Transverse colon (tissue), 4 donors: Measurements from ENCODE around the gene PBX2. TPM values are rescaled to one million over a fixed set of nuclear protein-coding genes. Genes with fewer than 3 reads are reported as not detected.

Source experiments
- DNase-seq: peaks from one replicate; pipeline ENCODE4 v3.0.0-alpha.2; 2019
- H3K27ac ChIP-seq, 4 donors: fragments of 200-600 bp; sonication (generic); 2 replicates each; pipeline ENCODE4 v1.5.1; 2016 to 2018; ENCODE audit warnings: inconsistent platforms in 4 of 4
- H3K27me3 ChIP-seq: fragments of 200-600 bp; sonication (generic); 2 replicates; pipeline ENCODE4 v1.5.1; 2017; ENCODE audit warnings: inconsistent platforms
- H3K36me3 ChIP-seq, 4 donors: fragments of 200-600 bp; sonication (generic); 2 replicates each; pipeline ENCODE4 v1.5.1; 2017 to 2019; ENCODE audit warnings: inconsistent platforms in 4 of 4
- H3K4me1 ChIP-seq, 4 donors: fragments of 200-600 bp; sonication (generic); 2 replicates each; pipeline ENCODE4 v1.5.1; 2017 to 2020; ENCODE audit warnings: inconsistent platforms in 4 of 4
- H3K4me3 ChIP-seq, 4 donors: fragments of 200-600 bp; sonication (generic); 1 replicate in 1 of 4; 2 replicates in 3 of 4; pipeline versions ENCODE4 v1.5.1 to v1.6.1; 2017 to 2019; ENCODE audit warnings: inconsistent platforms in 4 of 4
- H3K9me3 ChIP-seq, 2 donors: fragments of 200-600 bp; sonication (generic); 2 replicates each; pipeline ENCODE4 v1.5.1; 2017 to 2019; ENCODE audit warnings: inconsistent platforms in 2 of 2
- EP300 ChIP-seq: sonication (generic); formaldehyde crosslinking; IDR thresholded peaks from one replicate; pipeline ENCODE4 v1.6.1; 2017; ENCODE audit warnings: antibody characterized with exemption, low read depth
- POLR2A ChIP-seq: fragments of 450-650 bp; IDR thresholded peaks from one replicate; pipeline ENCODE4 v1.6.1; 2016; ENCODE audit warnings: antibody characterized with exemption, mild to moderate bottlenecking, moderate library complexity
- POLR2AphosphoS5 ChIP-seq, 3 donors: sonication (generic); formaldehyde crosslinking; IDR thresholded peaks; one replicate each; pipeline ENCODE4 v1.6.1; 2016; ENCODE audit warnings: antibody characterized with exemption in 3 of 3
- WGBS, 2 donors: methylation state at CpG; one replicate each; pipeline ENCODE4 v1.1.5; 2018; ENCODE audit warnings: low coverage in 1 of 2; 5-methylcytosine and 5-hydroxymethylcytosine counted together
- in situ Hi-C, 4 donors: fragments of 200-750 bp; cut with MboI; loops; one replicate each; pipeline versions ENCODE4 v1.15.0 to v1.15.1; 2017; ENCODE audit warnings: low sequenced_read_pairs in 3 of 4, low pct_ligation_motif_present in 1 of 4, low pct_unique_long_range_greater_than_20kb in 1 of 4
- intact Hi-C: fragments of 100-400 bp; cut with DNase I; formaldehyde crosslinking; loops from one replicate; pipeline ENCODE4 v1.15.1; 2023; ENCODE audit warnings: low total_unique reads
- total RNA-seq, 4 donors: library from RNA; depleted of rRNA; stranded (reverse); fragments of >200 nt; gene quantifications; one replicate each; pipeline ENCODE4 v1.1.0, GENCODE V29; 2016
- TF ChIP-seq, protein P1 (sequence below), 5 experiments: fragments of 200-600 bp in 3 of 5; fragments of 450-650 bp in 2 of 5; sonication (generic) in 3 of 5; IDR thresholded peaks; 1 replicate in 2 of 5; 2 replicates in 3 of 5; pipeline ENCODE4 v1.5.1; 2016 to 2017; ENCODE audit warnings: antibody characterized with exemption in 5 of 5, inconsistent platforms in 3 of 5, mild to moderate bottlenecking in 2 of 5, moderate library complexity in 1 of 5

The PBX2 gene
- total RNA-seq, 4 donors from 2014 or later: 34.4 to 87.5 (median 41.3) TPM

DNA sequence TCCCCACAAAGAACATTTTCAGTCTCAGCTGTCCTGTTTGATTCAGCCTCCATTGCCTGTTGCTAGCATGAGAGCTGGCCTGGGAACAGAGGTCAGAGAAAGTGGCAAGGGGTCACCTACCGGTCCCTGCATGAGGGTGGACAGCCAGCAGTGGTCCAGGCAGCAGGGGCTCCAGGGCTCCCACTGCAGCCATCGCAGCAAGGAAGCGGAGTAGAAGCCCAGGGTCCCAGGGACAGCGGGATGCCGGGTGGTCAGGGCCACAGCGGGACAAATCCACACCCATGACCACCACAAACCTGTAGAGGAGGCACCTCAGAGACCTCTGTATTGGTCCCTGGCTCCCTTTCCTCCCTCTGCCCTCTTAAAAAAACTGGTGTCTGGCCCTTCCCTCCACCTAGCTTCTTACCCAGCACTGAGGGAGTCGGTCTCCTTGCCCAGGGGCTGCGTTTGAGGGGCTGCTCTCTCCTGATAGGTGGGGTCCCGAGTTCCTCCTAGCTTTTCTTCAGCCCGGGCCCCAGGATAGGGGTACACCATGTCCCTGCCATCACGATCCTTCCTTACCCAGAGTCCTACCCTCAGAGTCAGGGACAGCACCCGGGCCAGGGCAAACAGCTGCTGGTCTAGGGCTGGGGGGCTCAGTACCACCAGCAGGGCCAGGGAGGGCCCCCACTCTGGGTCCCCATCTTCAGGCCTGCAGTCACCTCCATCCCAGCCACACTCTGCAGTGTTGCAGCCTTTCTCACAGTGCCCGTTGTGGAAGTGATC is 10.9 kb upstream of the PBX2 start:
- no peaks in the 10 kb centered on the region for H3K9me3 ChIP-seq
- H3K36me3 ChIP-seq: no peaks in the 10 kb centered on the region
- H3K27me3 ChIP-seq: no peaks in the 10 kb centered on the region
- no peak overlapping the region for H3K27ac ChIP-seq
- peaks cover 0 to 12% (median 8%) of the 10 kb centered on the region in 4 donors for H3K4me1 ChIP-seq
- intact Hi-C loops: no loop called here
- in situ Hi-C loops: no loop called here
- 78% methylated on average over 13 of the region's 13 CpGs; no CpG with 5 or more reads in 1 of the 2 donors for WGBS, 2 donors
- no peak overlapping the region for H3K4me3 ChIP-seq
- no peak for DNase-seq
- TF ChIP-seq EP300 (no peak), POLR2A (no peak), POLR2AphosphoS5 (IDR thresholded peaks at IDR 0.05) (no peak)
- TF ChIP-seq, protein P1, sequence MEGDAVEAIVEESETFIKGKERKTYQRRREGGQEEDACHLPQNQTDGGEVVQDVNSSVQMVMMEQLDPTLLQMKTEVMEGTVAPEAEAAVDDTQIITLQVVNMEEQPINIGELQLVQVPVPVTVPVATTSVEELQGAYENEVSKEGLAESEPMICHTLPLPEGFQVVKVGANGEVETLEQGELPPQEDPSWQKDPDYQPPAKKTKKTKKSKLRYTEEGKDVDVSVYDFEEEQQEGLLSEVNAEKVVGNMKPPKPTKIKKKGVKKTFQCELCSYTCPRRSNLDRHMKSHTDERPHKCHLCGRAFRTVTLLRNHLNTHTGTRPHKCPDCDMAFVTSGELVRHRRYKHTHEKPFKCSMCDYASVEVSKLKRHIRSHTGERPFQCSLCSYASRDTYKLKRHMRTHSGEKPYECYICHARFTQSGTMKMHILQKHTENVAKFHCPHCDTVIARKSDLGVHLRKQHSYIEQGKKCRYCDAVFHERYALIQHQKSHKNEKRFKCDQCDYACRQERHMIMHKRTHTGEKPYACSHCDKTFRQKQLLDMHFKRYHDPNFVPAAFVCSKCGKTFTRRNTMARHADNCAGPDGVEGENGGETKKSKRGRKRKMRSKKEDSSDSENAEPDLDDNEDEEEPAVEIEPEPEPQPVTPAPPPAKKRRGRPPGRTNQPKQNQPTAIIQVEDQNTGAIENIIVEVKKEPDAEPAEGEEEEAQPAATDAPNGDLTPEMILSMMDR (IDR thresholded peaks at IDR 0.05): no peak

- Histone ChIP-seq H3K4me1 (peaks cover 5 to 18% (median 12%) of the 10 kb centered on the region in 4 donors), H3K27me3 (no peaks in the 10 kb centered on the region), H3K9me3 (no peaks in the 10 kb centered on the region), H3K4me3 (no peak overlapping the region), H3K36me3 (no peaks in the 10 kb centered on the region), H3K27ac (no peak overlapping the region)
- no peak for TF ChIP-seq POLR2AphosphoS5 (IDR thresholded peaks at IDR 0.05)
- TF ChIP-seq, protein P1 (IDR thresholded peaks at IDR 0.05): no peak
- no peak for TF ChIP-seq EP300
- TF ChIP-seq POLR2A: no peak
- in situ Hi-C loops: no loop called here
- intact Hi-C loops: no loop called here
- no peak for DNase-seq
- WGBS, 2 donors: 91% methylated on average over 17 of the region's 17 CpGs; no CpG with 5 or more reads in 1 of the 2 donors
Observed at GRCh38 chr6:32198866-32199265, 8.9 kb upstream of the PBX2 start.

- Histone ChIP-seq H3K4me3 (no peak overlapping the region), H3K27me3 (no peaks in the 10 kb centered on the region), H3K36me3 (no peaks in the 10 kb centered on the region), H3K4me1 (peaks cover 5 to 21% (median 12%) of the 10 kb centered on the region in 4 donors), H3K27ac (no peak overlapping the region), H3K9me3 (no peaks in the 10 kb centered on the region)
- no peak for TF ChIP-seq POLR2AphosphoS5 (IDR thresholded peaks at IDR 0.05)
- TF ChIP-seq EP300: no peak
- TF ChIP-seq, protein P1 (IDR thresholded peaks at IDR 0.05): no peak
- TF ChIP-seq POLR2A: no peak
- 64 to 67% methylated on average over 2 to 3 of the region's 3 CpGs for WGBS, 2 donors
- no peak for DNase-seq
- intact Hi-C loops (no loop called here), in situ Hi-C loops (no loop called here)
Observed at GRCh38 chr6:32198345-32198696, 8.3 kb upstream of the PBX2 start.

GRCh38 chr6:32196682-32197616 is 6.9 kb upstream of the PBX2 start:
- no peaks in the 10 kb centered on the region for H3K27me3 ChIP-seq
- H3K36me3 ChIP-seq: no peaks in the 10 kb centered on the region
- in situ Hi-C loops (no loop called here), intact Hi-C loops (no loop called here)
- no peaks in the 10 kb centered on the region for H3K9me3 ChIP-seq
- DNase-seq: peak; percentile 40
- peak overlapping the region; percentile 68 to 88 (median 77) for H3K4me3 ChIP-seq
- peaks cover 9 to 34% (median 22%) of the 10 kb centered on the region in 4 donors for H3K4me1 ChIP-seq
- peak overlapping the region; percentile 98 to 100 (median 99) for H3K27ac ChIP-seq
- WGBS, 2 donors: 0 to 31% methylated on average over 1 to 26 of the region's 28 CpGs
- TF ChIP-seq POLR2AphosphoS5 (IDR thresholded peaks at IDR 0.05) (no peak), EP300 (no peak), POLR2A (no peak)
- TF ChIP-seq, protein P1 (IDR thresholded peaks at IDR 0.05): no peak
